ENCODE results near the gene DDTL. TPM values are rescaled to one million over a fixed set of nuclear protein-coding genes. Genes with fewer than 3 reads are reported as not detected.

DDTL gene
- total and polyA plus RNA-seq, 2 experiments from 2014 or later = 3.5 to 13.8 TPM

- no peak for TF ChIP-seq CTCF (IDR thresholded peaks at IDR 0.05; ENCODE audit: low read depth, low read length)
- DNase-seq (ENCODE audit: low read depth in 1 of 2, low spot score in 1 of 2) = no peak
- H3K4me1 ChIP-seq (ENCODE audit: low read depth) = peaks cover 7% of the 10 kb centered on the region
- no peaks in the 10 kb centered on the region for H3K36me3 ChIP-seq
- no peak overlapping the region for H3K4me3 ChIP-seq
- no peaks in the 10 kb centered on the region for H3K9me3 ChIP-seq (ENCODE audit: low read depth)
- no peak overlapping the region for H3K27ac ChIP-seq
- no peaks in the 10 kb centered on the region for H3K27me3 ChIP-seq
Measured at GRCh38 chr22:24008381-24009226, 41.9 kb downstream of the DDTL start.

- DNase-seq (ENCODE audit: low read depth in 1 of 2, low spot score in 1 of 2) = no peak
- H3K27me3 ChIP-seq = no peaks in the 10 kb centered on the region
- no peak for TF ChIP-seq CTCF (IDR thresholded peaks at IDR 0.05; ENCODE audit: low read depth, low read length)
- H3K27ac ChIP-seq = no peak overlapping the region
- no peaks in the 10 kb centered on the region for H3K9me3 ChIP-seq (ENCODE audit: low read depth)
- peaks cover 7% of the 10 kb centered on the region for H3K4me1 ChIP-seq (ENCODE audit: low read depth)
- no peak overlapping the region for H3K4me3 ChIP-seq
- H3K36me3 ChIP-seq = no peaks in the 10 kb centered on the region
Measured at GRCh38 chr22:24009227-24010017, 42.7 kb downstream of the DDTL start.

- TF ChIP-seq CTCF (IDR thresholded peaks at IDR 0.05; ENCODE audit: low read depth, low read length) = no peak
- no peaks in the 10 kb centered on the region for H3K9me3 ChIP-seq (ENCODE audit: low read depth)
- no peak for DNase-seq (ENCODE audit: low read depth in 1 of 2, low spot score in 1 of 2)
- H3K27ac ChIP-seq = no peak overlapping the region
- no peak overlapping the region for H3K4me3 ChIP-seq
- H3K27me3 ChIP-seq = no peaks in the 10 kb centered on the region
- H3K36me3 ChIP-seq = no peaks in the 10 kb centered on the region
- H3K4me1 ChIP-seq (ENCODE audit: low read depth) = peaks cover 7% of the 10 kb centered on the region
Measured at GRCh38 chr22:24010018-24010391, 43.3 kb downstream of the DDTL start.

- Histone ChIP-seq H3K27me3 (no peaks in the 10 kb centered on the region), H3K9me3 (ENCODE audit: low read depth) (no peaks in the 10 kb centered on the region), H3K36me3 (no peaks in the 10 kb centered on the region), H3K4me3 (peak overlapping the region; percentile 63), H3K27ac (peak overlapping the region; percentile 70), H3K4me1 (ENCODE audit: low read depth) (peaks cover 7% of the 10 kb centered on the region)
- no peak for TF ChIP-seq CTCF (IDR thresholded peaks at IDR 0.05; ENCODE audit: low read depth, low read length)
- DNase-seq (ENCODE audit: low read depth in 1 of 2, low spot score in 1 of 2) = no peak
Measured at GRCh38 chr22:24011735-24012068, 45.0 kb downstream of the DDTL start.

GRCh38 chr22:24016156-24016555 is 49.5 kb downstream of the DDTL start:
- no peak overlapping the region for H3K27ac ChIP-seq
- no peaks in the 10 kb centered on the region for H3K27me3 ChIP-seq
- TF ChIP-seq CTCF (IDR thresholded peaks at IDR 0.05; ENCODE audit: low read depth, low read length) = no peak
- no peak for DNase-seq (ENCODE audit: low read depth in 1 of 2, low spot score in 1 of 2)
- no peaks in the 10 kb centered on the region for H3K36me3 ChIP-seq
- no peak overlapping the region for H3K4me3 ChIP-seq
- no peaks in the 10 kb centered on the region for H3K9me3 ChIP-seq (ENCODE audit: low read depth)
- peaks cover 7% of the 10 kb centered on the region for H3K4me1 ChIP-seq (ENCODE audit: low read depth)

All from cardiac muscle cell (in vitro differentiated cells and primary cell).